GM12878 (cell line): Measurements from ENCODE around the gene GABRG2. TPM values are rescaled to one million over a fixed set of nuclear protein-coding genes. Genes with fewer than 3 reads are reported as not detected.

Experiments used
- ATAC-seq: fragments of 200-7000 bp; cut with Tn5 transposase; 3 replicates; pipeline ENCODE4 v1.9.1; 2020; ENCODE audit warnings: mild to moderate bottlenecking, moderate library complexity
- BruUV-seq: library from RNA; stranded (reverse); fragments of 400-500 nt; replicated peaks from 2 replicates; lab custom pipeline; 2021; lab: Mats Ljungman, UMichigan
- CTCF ChIA-PET: fragments of 300-600 bp; sonication (Branson Sonifier 250); formaldehyde crosslinking; extraction: SDS; loops from one replicate; lab custom pipeline; 2021; ENCODE audit warnings: inconsistent platforms; lab: Yijun Ruan, JAX
- POLR2A ChIA-PET: fragments of 350-600 bp; formaldehyde crosslinking; extraction: SDS; loops from one replicate; lab custom pipeline; 2021; ENCODE audit warnings: inconsistent platforms; lab: Charles Lee
- RAD21 ChIA-PET: fragments of 300-600 bp; sonication (Branson Sonifier 250); formaldehyde crosslinking; loops from one replicate; lab custom pipeline; 2023; ENCODE audit warnings: antibody characterized with exemption; ENCODE audit not compliant: unreplicated experiment; lab: Charles Lee
- SMC1A ChIA-PET: fragments of 300-600 bp; sonication (Branson Sonifier 250); formaldehyde crosslinking; loops from one replicate; lab custom pipeline; 2023; ENCODE audit not compliant: unreplicated experiment, uncharacterized antibody; lab: Charles Lee
- DNase-seq: peaks from one replicate; pipeline ENCODE4 v3.0.0-alpha.2; 2011; ENCODE audit warnings: low read depth, low spot score
- FAIRE-seq: peaks from 3 replicates; lab custom pipeline; 2011; peaks lifted over from hg19 to GRCh38; lab: Jason Lieb, UNC
- H2AFZ ChIP-seq: 2 replicates; pipeline ENCODE4 v1.6.0; 2011; ENCODE audit warnings: low read depth, low read length, control low read depth; ENCODE audit not compliant: control insufficient read depth
- H3K27ac ChIP-seq: 2 replicates; pipeline ENCODE4 v1.5.1; 2011; ENCODE audit warnings: control low read depth; ENCODE audit not compliant: control insufficient read depth, insufficient read depth
- H3K27me3 ChIP-seq, 2 experiments: replicated peaks in 1 of 2; 2 replicates each; pipeline versions ENCODE4 v1.6.0 to v1.6.1; 2011; ENCODE audit warnings: low read length in 1 of 2; ENCODE audit not compliant: control insufficient read depth in 2 of 2, insufficient read depth in 2 of 2
- H3K36me3 ChIP-seq, 2 experiments: 2 replicates each; pipeline ENCODE4 v1.5.1; 2011; ENCODE audit warnings: low read length in 1 of 2; ENCODE audit not compliant: control insufficient read depth in 2 of 2, insufficient read depth in 2 of 2
- H3K4me1 ChIP-seq: 2 replicates; pipeline ENCODE4 v1.6.1; 2011; ENCODE audit warnings: mild to moderate bottlenecking, low read length, moderate library complexity, mixed read lengths; ENCODE audit not compliant: control insufficient read depth, insufficient read depth
- H3K4me2 ChIP-seq: 2 replicates; pipeline ENCODE4 v1.6.0; 2011; ENCODE audit warnings: control low read depth; ENCODE audit not compliant: control insufficient read depth, insufficient read depth
- H3K4me3 ChIP-seq: fragments of 200-600 bp; sonication (generic); 2 replicates; pipeline ENCODE4 v1.5.1; 2016
- H3K79me2 ChIP-seq: 2 replicates; pipeline ENCODE4 v1.6.0; 2011; ENCODE audit warnings: low read length; ENCODE audit not compliant: control insufficient read depth, insufficient read depth
- H3K9ac ChIP-seq: 2 replicates; pipeline ENCODE4 v1.8.0; 2011; ENCODE audit warnings: low read length, control low read depth, mixed read lengths; ENCODE audit not compliant: control insufficient read depth, insufficient read depth
- H3K9me3 ChIP-seq: replicated peaks from 3 replicates; pipeline ENCODE4 v1.5.1; 2011; ENCODE audit warnings: mild to moderate bottlenecking, low read length; ENCODE audit not compliant: control insufficient read depth, insufficient read depth
- H4K20me1 ChIP-seq: 2 replicates; pipeline ENCODE4 v1.6.0; 2011; ENCODE audit not compliant: control insufficient read depth, insufficient read depth
- ATF7 ChIP-seq: fragments of 450-650 bp; IDR thresholded peaks from 2 replicates; pipeline ENCODE4 v1.6.1; 2016; ENCODE audit warnings: low read depth, mild to moderate bottlenecking
- BRCA1 ChIP-seq: IDR thresholded peaks from 2 replicates; pipeline ENCODE4 v1.6.1; 2011; ENCODE audit warnings: low read depth, low read length, improper control_type of control experiment
- CBX3 ChIP-seq: fragments of 200-600 bp; sonication (generic); IDR thresholded peaks from 2 replicates; pipeline ENCODE4 v1.6.1; 2016; ENCODE audit warnings: low read depth, borderline replicate concordance
- EED ChIP-seq: sonication (generic); IDR thresholded peaks from 2 replicates; pipeline ENCODE4 v1.6.1; 2016; ENCODE audit warnings: antibody characterized with exemption, low read depth
- FOS ChIP-seq: IDR thresholded peaks from 3 replicates; pipeline ENCODE4 v1.6.1; 2011; ENCODE audit warnings: borderline replicate concordance; ENCODE audit not compliant: insufficient read length; ENCODE audit errors: extremely low read depth
- IKZF1 ChIP-seq: fragments of 450-650 bp; conservative IDR thresholded peaks from 2 replicates; pipeline ENCODE4 v1.6.1; 2017; ENCODE audit warnings: antibody characterized with exemption, mild to moderate bottlenecking
- IRF4 ChIP-seq: IDR thresholded peaks from 2 replicates; pipeline ENCODE4 v1.6.1; 2011; ENCODE audit warnings: low read depth, low read length
- KAT2A ChIP-seq: conservative IDR thresholded peaks from 2 replicates; pipeline ENCODE4 v1.6.1; 2011; ENCODE audit warnings: low read depth, low read length; ENCODE audit not compliant: control insufficient read depth
- MAX ChIP-seq: IDR thresholded peaks from 2 replicates; pipeline ENCODE4 v1.6.1; 2012; ENCODE audit warnings: low read depth, low read length, improper control_type of control experiment
- MYC ChIP-seq: IDR thresholded peaks from 2 replicates; pipeline ENCODE4 v1.6.1; 2011; ENCODE audit warnings: mild to moderate bottlenecking, low read length, moderate library complexity, inconsistent platforms; ENCODE audit not compliant: insufficient read depth, insufficient replicate concordance, insufficient read length, severe bottlenecking
- NRF1 ChIP-seq: conservative IDR thresholded peaks from 2 replicates; pipeline ENCODE4 v1.6.1; 2011; ENCODE audit warnings: mild to moderate bottlenecking, low read depth, low read length, improper control_type of control experiment
- RB1 ChIP-seq: fragments of 450-650 bp; formaldehyde crosslinking; IDR thresholded peaks from 2 replicates; pipeline ENCODE4 v1.6.1; 2017; ENCODE audit warnings: mild to moderate bottlenecking, borderline replicate concordance
- SIN3A ChIP-seq: IDR thresholded peaks from 2 replicates; pipeline ENCODE4 v1.6.1; 2012; ENCODE audit warnings: low read depth, low read length, improper control_type of control experiment
- TBL1XR1 ChIP-seq: IDR thresholded peaks from 2 replicates; pipeline ENCODE4 v1.6.1; 2012; ENCODE audit warnings: low read depth, low read length, improper control_type of control experiment
- TCF7 ChIP-seq: IDR thresholded peaks from 2 replicates; pipeline ENCODE4 v1.6.1; 2014; ENCODE audit warnings: antibody characterized with exemption, borderline replicate concordance
- ZNF274 ChIP-seq: IDR thresholded peaks from one replicate; pipeline ENCODE4 v1.8.0; 2011; ENCODE audit not compliant: insufficient read length, insufficient read depth
- WGBS: methylation state at CpG from one replicate; pipeline ENCODE4 v1.1.6; 2016; ENCODE audit warnings: low lambda C conversion rate; ENCODE audit not compliant: insufficient replicate concordance, insufficient coverage; ENCODE audit errors: missing lambda C conversion rate; 5-methylcytosine and 5-hydroxymethylcytosine counted together
- in situ Hi-C: fragments of 300-500 bp; cut with MboI; formaldehyde crosslinking; loops from 9 replicates; pipeline ENCODE4 v1.14.3; 2018; ENCODE audit warnings: mixed read lengths
- intact Hi-C: fragments of 100-400 bp; cut with micrococcal nuclease; formaldehyde crosslinking; loops from one replicate; pipeline ENCODE4 v1.14.2; 2022; ENCODE audit not compliant: unreplicated experiment
- polyA plus RNA-seq, 11 experiments: library from polyadenylated mRNA; depleted of rRNA in 4 of 11; unstranded in 6 of 11; stranded (reverse) in 5 of 11; fragments of >200 nt; fragmentation: Nextera tagmentation in 4 of 11; fragmentation: Illumina TruSeq in 1 of 11; extraction: Ambion mirVana in 4 of 11; extraction: Trizol in 1 of 11; gene quantifications; 1 replicate in 1 of 11; 2 replicates in 10 of 11; pipeline versions ENCODE4 v1.2.1 to v1.2.3, GENCODE V29; 2011 to 2016; ENCODE audit warnings: inconsistent platforms in 2 of 11, missing spikeins in 2 of 11, low read depth in 1 of 11
- total RNA-seq, 4 experiments: library from RNA; depleted of rRNA in 3 of 4; stranded (reverse); fragments of >200 nt in 3 of 4; fragmentation: Illumina TruSeq in 1 of 4; extraction: Trizol in 1 of 4; gene quantifications; 2 replicates each; pipeline versions ENCODE4 v1.2.1 to v1.2.3, GENCODE V29; 2013 to 2021

GABRG2 gene
- total and polyA plus RNA-seq, 10 of the 15 experiments (the other 5 are each of a cell fraction or from before 2014, with no cell fraction given): 0.34 TPM; not detected in 9

GRCh38 chr5:162189719-162190118 lies 122.1 kb downstream of the GABRG2 start (continued):
- no peak for TF ChIP-seq BRCA1

DNA sequence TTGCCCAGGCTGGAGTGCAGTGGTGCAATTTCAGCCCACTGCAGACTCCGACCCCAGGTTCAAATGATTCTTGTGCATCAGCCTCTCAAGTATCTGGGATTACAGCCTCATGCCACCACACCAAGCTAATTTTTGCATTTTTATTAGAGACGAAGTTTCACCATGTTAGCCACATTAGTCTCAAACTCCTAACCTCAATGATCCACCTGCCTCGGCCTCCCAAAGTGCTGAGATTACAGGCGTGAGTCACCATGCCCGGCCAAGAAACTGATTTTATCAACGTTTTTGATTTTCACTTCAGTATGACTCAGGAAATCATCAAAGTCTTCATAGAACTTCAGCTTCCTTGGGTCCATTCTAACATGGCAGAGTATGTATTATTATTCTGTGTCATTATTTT lies 125.4 kb downstream of the GABRG2 start:
- ChIA-PET CTCF (interaction anchor here (1.6 kb wide), 1 partner anchor 1216 kb away, joined by 4 read pairs; no protein-coding TSS in a partner anchor), POLR2A (no interaction called here), RAD21 (no interaction called here), SMC1A (no interaction called here)
- ATAC-seq (no peak), FAIRE-seq (no peak), DNase-seq (no peak)
- no TSS peak for BruUV-seq
- H3K4me3 ChIP-seq: no peak overlapping the region
- TF ChIP-seq TCF7: no peak
- TF ChIP-seq MAX: no peak
- TF ChIP-seq BRCA1: no peak
- TF ChIP-seq NRF1: no peak
- TF ChIP-seq IKZF1: no peak
- TF ChIP-seq CBX3: no peak
- no peak for TF ChIP-seq IRF4
- no peak for TF ChIP-seq TBL1XR1
- no peak for TF ChIP-seq KAT2A
- TF ChIP-seq EED: no peak
- no peak for TF ChIP-seq FOS
- no peak for TF ChIP-seq RB1
- no peak for TF ChIP-seq MYC
- TF ChIP-seq ZNF274: no peak
- no peak for TF ChIP-seq ATF7
- no peak for TF ChIP-seq SIN3A
- no peak overlapping the region for H3K9ac ChIP-seq
- intact Hi-C loops (no loop called here), in situ Hi-C loops (no loop called here)
- H3K9me3 ChIP-seq: no peaks in the 10 kb centered on the region
- no peaks in the 10 kb centered on the region for H3K79me2 ChIP-seq
- H2AFZ ChIP-seq: no peak overlapping the region
- no peak overlapping the region for H3K4me2 ChIP-seq
- no peaks in the 10 kb centered on the region for H3K27me3 ChIP-seq
- H3K27ac ChIP-seq: no peak overlapping the region
- H4K20me1 ChIP-seq: no peaks in the 10 kb centered on the region
- no peaks in the 10 kb centered on the region for H3K4me1 ChIP-seq
- 49% methylated on average over 6 of the region's 6 CpGs for WGBS
- no peaks in the 10 kb centered on the region for H3K36me3 ChIP-seq
